Spinal cord (tissue), 10 donors: Measurements from ENCODE around the gene TMEM185B. TPM values are rescaled to one million over a fixed set of nuclear protein-coding genes. Genes with fewer than 3 reads are reported as not detected.

Experiments used
- DNase-seq, 6 donors: peaks; one replicate each; pipeline versions ENCODE4 v3.0.0 to v3.0.0-alpha.2; 2013 to 2015; ENCODE audit warnings: low spot score in 6 of 6, low read depth in 4 of 6
- H3K27ac ChIP-seq: one replicate; pipeline ENCODE4 v1.5.1; 2013; ENCODE audit warnings: low read depth, low read length, control low read depth
- H3K27me3 ChIP-seq: one replicate; pipeline ENCODE4 v1.6.1; 2013; ENCODE audit warnings: low read length; ENCODE audit not compliant: control insufficient read depth, insufficient read depth
- H3K36me3 ChIP-seq: one replicate; pipeline ENCODE4 v1.6.1; 2013; ENCODE audit warnings: low read length; ENCODE audit not compliant: control insufficient read depth, insufficient read depth
- H3K4me1 ChIP-seq: one replicate; pipeline ENCODE4 v1.6.1; 2013; ENCODE audit warnings: low read length; ENCODE audit not compliant: control insufficient read depth, insufficient read depth
- H3K4me3 ChIP-seq: one replicate; pipeline ENCODE4 v1.5.1; 2013; ENCODE audit warnings: low read depth, low read length, control low read depth
- H3K9me3 ChIP-seq: one replicate; pipeline ENCODE4 v1.6.1; 2013; ENCODE audit warnings: low read length; ENCODE audit not compliant: control insufficient read depth, insufficient read depth
- WGBS: methylation state at CpG from one replicate; pipeline ENCODE4 v1.1.5; 2013; ENCODE audit warnings: missing lambda C conversion rate; ENCODE audit not compliant: insufficient coverage; 5-methylcytosine and 5-hydroxymethylcytosine counted together
- polyA plus RNA-seq, 2 donors: library from polyadenylated mRNA; unstranded; fragments of 120-200 nt; gene quantifications; one replicate each; pipeline ENCODE4 v1.2.1, GENCODE V29; 2013; ENCODE audit not compliant: insufficient read length in 2 of 2
- total RNA-seq, 2 donors: library from RNA; depleted of rRNA in 1 of 2; stranded (reverse); fragments of 120-200 nt in 1 of 2; fragments of >200 nt in 1 of 2; gene quantifications; one replicate each; pipeline versions ENCODE4 v1.2.3 to v1.2.4, GENCODE V29; 2013 to 2014
- donor health status: healthy.

The TMEM185B gene
- total and polyA plus RNA-seq, 4 donors: 15.4 to 20.0 (median 17.7) TPM

- 74% methylated on average over 16 of the region's 16 CpGs for WGBS
- Histone ChIP-seq H3K9me3 (no peaks in the 10 kb centered on the region), H3K4me3 (no peak overlapping the region), H3K27ac (no peak overlapping the region), H3K4me1 (peaks cover 19% of the 10 kb centered on the region), H3K36me3 (no peaks in the 10 kb centered on the region), H3K27me3 (peaks cover 4% of the 10 kb centered on the region)
- DNase-seq: no peak
Measured at GRCh38 chr2:120227111-120227991, 4.2 kb upstream of the TMEM185B start.

GRCh38 chr2:120226316-120226715 lies 3.1 kb upstream of the TMEM185B start:
- WGBS: 93% methylated on average over 8 of the region's 9 CpGs
- Histone ChIP-seq H3K4me3 (no peak overlapping the region), H3K4me1 (peaks cover 19% of the 10 kb centered on the region), H3K27me3 (peaks cover 4% of the 10 kb centered on the region), H3K9me3 (no peaks in the 10 kb centered on the region), H3K27ac (no peak overlapping the region), H3K36me3 (no peaks in the 10 kb centered on the region)
- no peak for DNase-seq

GRCh38 chr2:120225549-120226065 lies 2.4 kb upstream of the TMEM185B start:
- no peak overlapping the region for H3K27ac ChIP-seq
- WGBS: 92% methylated on average over 8 of the region's 9 CpGs
- H3K4me1 ChIP-seq: peaks cover 19% of the 10 kb centered on the region
- no peak overlapping the region for H3K4me3 ChIP-seq
- no peaks in the 10 kb centered on the region for H3K9me3 ChIP-seq
- peaks cover 4% of the 10 kb centered on the region for H3K27me3 ChIP-seq
- H3K36me3 ChIP-seq: no peaks in the 10 kb centered on the region
- DNase-seq: no peak

GRCh38 chr2:120224735-120225548 lies 1.7 kb upstream of the TMEM185B start:
- no peaks in the 10 kb centered on the region for H3K9me3 ChIP-seq
- peaks cover 19% of the 10 kb centered on the region for H3K4me1 ChIP-seq
- H3K36me3 ChIP-seq: no peaks in the 10 kb centered on the region
- peaks cover 4% of the 10 kb centered on the region for H3K27me3 ChIP-seq
- DNase-seq: no peak
- H3K4me3 ChIP-seq: no peak overlapping the region
- 91% methylated on average over 7 of the region's 9 CpGs for WGBS
- no peak overlapping the region for H3K27ac ChIP-seq

- no peak overlapping the region for H3K27ac ChIP-seq
- H3K4me3 ChIP-seq: no peak overlapping the region
- no peaks in the 10 kb centered on the region for H3K9me3 ChIP-seq
- no peak for DNase-seq
- H3K36me3 ChIP-seq: peaks cover 6% of the 10 kb centered on the region
- 94% methylated on average over 12 of the region's 13 CpGs for WGBS
- peaks cover 4% of the 10 kb centered on the region for H3K27me3 ChIP-seq
- peaks cover 19% of the 10 kb centered on the region for H3K4me1 ChIP-seq
Measured at GRCh38 chr2:120224256-120224655, 1.1 kb upstream of the TMEM185B start.

GRCh38 chr2:120222186-120223033 lies 790 bp downstream of the TMEM185B start:
- H3K9me3 ChIP-seq: peaks cover 3% of the 10 kb centered on the region
- H3K4me1 ChIP-seq: peaks cover 19% of the 10 kb centered on the region
- 73% methylated on average over 48 of the region's 49 CpGs for WGBS
- peak overlapping the region; percentile 26 for H3K4me3 ChIP-seq
- no peaks in the 10 kb centered on the region for H3K27me3 ChIP-seq
- peaks cover 20% of the 10 kb centered on the region for H3K36me3 ChIP-seq
- H3K27ac ChIP-seq: no peak overlapping the region
- DNase-seq: no peak

GRCh38 chr2:120221616-120222015 lies 1.6 kb downstream of the TMEM185B start:
- WGBS: 92% methylated on average over 2 of the region's 8 CpGs
- no peak overlapping the region for H3K27ac ChIP-seq
- no peak overlapping the region for H3K4me3 ChIP-seq
- H3K27me3 ChIP-seq: no peaks in the 10 kb centered on the region
- H3K4me1 ChIP-seq: peaks cover 19% of the 10 kb centered on the region
- peaks cover 3% of the 10 kb centered on the region for H3K9me3 ChIP-seq
- peaks cover 20% of the 10 kb centered on the region for H3K36me3 ChIP-seq
- DNase-seq: no peak

GRCh38 chr2:120220756-120221155 lies 2.4 kb downstream of the TMEM185B start:
- WGBS: 90% methylated on average over 1 of the region's 2 CpGs
- DNase-seq: no peak
- Histone ChIP-seq H3K4me3 (no peak overlapping the region), H3K27me3 (no peaks in the 10 kb centered on the region), H3K9me3 (peaks cover 3% of the 10 kb centered on the region), H3K27ac (no peak overlapping the region), H3K36me3 (peaks cover 24% of the 10 kb centered on the region), H3K4me1 (peaks cover 19% of the 10 kb centered on the region)

- Histone ChIP-seq H3K4me1 (peaks cover 19% of the 10 kb centered on the region), H3K36me3 (peaks cover 24% of the 10 kb centered on the region), H3K9me3 (peaks cover 3% of the 10 kb centered on the region), H3K27ac (no peak overlapping the region), H3K27me3 (no peaks in the 10 kb centered on the region), H3K4me3 (no peak overlapping the region)
- no peak for DNase-seq
- WGBS: 100% methylated on average over 3 of the region's 5 CpGs
Measured at GRCh38 chr2:120219766-120220165, 3.4 kb downstream of the TMEM185B start.
